ENCODE measurements around the gene GLRA3. TPM values are rescaled to one million over a fixed set of nuclear protein-coding genes. Genes with fewer than 3 reads are reported as not detected.

GLRA3 gene
- total and polyA plus RNA-seq, 10 of the 15 experiments (the other 5 are each of a cell fraction or from before 2014, with no cell fraction given): not detected

GRCh38 chr4:174709526-174709925, 119.5 kb downstream of the GLRA3 start:
- intact Hi-C loops (cut with micrococcal nuclease; ENCODE audit: unreplicated experiment): no loop called here

More at GRCh38 chr4:174709526-174709925, 119.5 kb downstream of the GLRA3 start:
- no TSS peak for BruUV-seq (replicated peaks)
- no peak overlapping the region for H3K27ac ChIP-seq (ENCODE audit: control insufficient read depth, insufficient read depth)
- H3K79me2 ChIP-seq (ENCODE audit: control insufficient read depth, insufficient read depth, low read length): no peaks in the 10 kb centered on the region
- FAIRE-seq: no peak
- POLR2A ChIA-PET: no interaction called here
- ATAC-seq: no peak
- H2AFZ ChIP-seq (ENCODE audit: control insufficient read depth, low read depth, low read length): no peak overlapping the region
- no peak overlapping the region for H3K4me3 ChIP-seq
- CTCF ChIA-PET: interaction anchor here (1.3 kb wide), 1 partner anchor 11 kb away, joined by 4 read pairs; no protein-coding TSS in a partner anchor
- no peaks in the 10 kb centered on the region for H3K9me3 ChIP-seq (replicated peaks; ENCODE audit: control insufficient read depth, insufficient read depth, low read length)
- 0% methylated on average over 3 of the region's 3 CpGs for WGBS (ENCODE audit: insufficient coverage, insufficient replicate concordance, low lambda C conversion rate, missing lambda C conversion rate)
- in situ Hi-C loops (cut with MboI): no loop called here
- H3K4me2 ChIP-seq (ENCODE audit: control insufficient read depth, insufficient read depth): no peak overlapping the region
- no peak for TF ChIP-seq STAT1 (conservative IDR thresholded peaks at IDR 0.05)
- TF ChIP-seq ASH2L (IDR thresholded peaks at IDR 0.05; ENCODE audit: borderline replicate concordance, low read depth): no peak
- no peak for TF ChIP-seq CHD1 (IDR thresholded peaks at IDR 0.05; ENCODE audit: low read depth, low read length)
- TF ChIP-seq LARP7 (IDR thresholded peaks at IDR 0.05): no peak
- TF ChIP-seq RELA (IDR thresholded peaks at IDR 0.05; ENCODE audit: borderline replicate concordance, partially characterized antibody): no peak
- no peak for TF ChIP-seq IRF4 (IDR thresholded peaks at IDR 0.05; ENCODE audit: low read depth, low read length)
- no peak for TF ChIP-seq GABPA (IDR thresholded peaks at IDR 0.05; ENCODE audit: low read depth)
- no peak for TF ChIP-seq SREBF1 (IDR thresholded peaks at IDR 0.05; ENCODE audit: low read length)
- no peak for TF ChIP-seq SREBF2 (IDR thresholded peaks at IDR 0.05; ENCODE audit: low read length)
- TF ChIP-seq ATF2 (IDR thresholded peaks at IDR 0.05; ENCODE audit: low read length): no peak
- TF ChIP-seq RFX5 (IDR thresholded peaks at IDR 0.05; ENCODE audit: low read depth, low read length): no peak
- no peak for TF ChIP-seq FOXM1 (IDR thresholded peaks at IDR 0.05; ENCODE audit: low read depth, low read length)
- TF ChIP-seq MTA2 (IDR thresholded peaks at IDR 0.05; ENCODE audit: low read depth): no peak
- TF ChIP-seq IKZF1 (conservative IDR thresholded peaks at IDR 0.05): no peak
- RAD21 ChIA-PET (ENCODE audit: unreplicated experiment): no interaction called here
- no peak for DNase-seq (ENCODE audit: low read depth, low spot score)
- no peak overlapping the region for H3K9ac ChIP-seq (ENCODE audit: control insufficient read depth, insufficient read depth, low read length)
- no peaks in the 10 kb centered on the region for H3K4me1 ChIP-seq (ENCODE audit: control insufficient read depth, insufficient read depth, low read length)
- SMC1A ChIA-PET (ENCODE audit: uncharacterized antibody, unreplicated experiment): interaction anchor here (0.6 kb wide), 1 partner anchor 57 kb away, joined by 4 read pairs; no protein-coding TSS in a partner anchor
- H4K20me1 ChIP-seq (ENCODE audit: control insufficient read depth, insufficient read depth): no peaks in the 10 kb centered on the region
- H3K27me3 ChIP-seq (replicated peaks in 1 of 2; ENCODE audit: control insufficient read depth in 2 of 2, insufficient read depth in 2 of 2, low read length in 1 of 2): 0 out of 4 replicates have a peak, but pooled peaks cover 0 to 4% of the 10 kb centered on the region in 2 experiments
- H3K36me3 ChIP-seq (ENCODE audit: control insufficient read depth in 2 of 2, insufficient read depth in 2 of 2, low read length in 1 of 2): no peaks in the 10 kb centered on the region
